Left ventricle myocardium inferior (tissue), 1 donor: ENCODE results near the gene KRT23. TPM values are rescaled to one million over a fixed set of nuclear protein-coding genes. Genes with fewer than 3 reads are reported as not detected.

Source experiments
- DNase-seq: peaks from one replicate; pipeline ENCODE4 v3.0.0-alpha.2; 2020
- H3K27ac ChIP-seq: fragments of 200-600 bp; replicated peaks from 2 replicates; pipeline ENCODE4 v1.8.0; 2021
- H3K27me3 ChIP-seq: fragments of 200-600 bp; 2 replicates; pipeline ENCODE4 v1.8.0; 2021; ENCODE audit warnings: low read depth
- H3K36me3 ChIP-seq: fragments of 200-600 bp; 2 replicates; pipeline ENCODE4 v1.8.0; 2021
- H3K4me1 ChIP-seq: fragments of 200-600 bp; 2 replicates; pipeline ENCODE4 v1.8.0; 2021
- H3K4me3 ChIP-seq: fragments of 200-600 bp; 2 replicates; pipeline ENCODE4 v1.8.0; 2021; ENCODE audit warnings: mild to moderate bottlenecking, moderate library complexity
- H3K9me3 ChIP-seq: fragments of 200-600 bp; replicated peaks from 2 replicates; pipeline ENCODE4 v1.8.0; 2021
- CTCF ChIP-seq: fragments of 200-600 bp; IDR thresholded peaks from 2 replicates; pipeline ENCODE4 v1.8.0; 2021; ENCODE audit warnings: antibody characterized with exemption, mild to moderate bottlenecking, borderline replicate concordance
- intact Hi-C: fragments of 100-400 bp; cut with micrococcal nuclease; formaldehyde crosslinking; loops from one replicate; pipeline ENCODE4 v1.11.0; 2022
- total RNA-seq: library from RNA; stranded (reverse); fragmentation: NEBNext Ultra II Directional; extraction: Animal tissue kit (Norgen Biotek cat#: 25700); gene quantifications from one replicate; pipeline ENCODE4 v1.2.1, GENCODE V29; 2021
- donor health status: DM: no; HTN: yes; CAD: no; lungs with severe emphysema.

KRT23 gene
- total RNA-seq, 1 donor from 2014 or later, result 0.33 TPM

- Histone ChIP-seq H3K27ac (no peak overlapping the region), H3K4me1 (no peaks in the 10 kb centered on the region), H3K27me3 (peaks cover 68% of the 10 kb centered on the region), H3K9me3 (no peaks in the 10 kb centered on the region), H3K36me3 (no peaks in the 10 kb centered on the region), H3K4me3 (no peak overlapping the region)
- DNase-seq, result no peak
- TF ChIP-seq CTCF, result no peak
- intact Hi-C loops, result no loop called here
Observed at GRCh38 chr17:40958086-40958953, 20.9 kb upstream of the KRT23 start.

- no peak for TF ChIP-seq CTCF
- Histone ChIP-seq H3K9me3 (no peaks in the 10 kb centered on the region), H3K27ac (no peak overlapping the region), H3K4me1 (no peaks in the 10 kb centered on the region), H3K27me3 (peaks cover 71% of the 10 kb centered on the region), H3K4me3 (no peak overlapping the region), H3K36me3 (no peaks in the 10 kb centered on the region)
- intact Hi-C loops, result no loop called here
- no peak for DNase-seq
Observed at GRCh38 chr17:40956401-40957254, 19.2 kb upstream of the KRT23 start.

GRCh38 chr17:40953881-40954280 is 16.4 kb upstream of the KRT23 start:
- intact Hi-C loops, result no loop called here
- Histone ChIP-seq H3K9me3 (no peaks in the 10 kb centered on the region), H3K4me1 (no peaks in the 10 kb centered on the region), H3K4me3 (no peak overlapping the region), H3K27ac (no peak overlapping the region), H3K36me3 (no peaks in the 10 kb centered on the region), H3K27me3 (peaks cover 79% of the 10 kb centered on the region)
- no peak for TF ChIP-seq CTCF
- no peak for DNase-seq

GRCh38 chr17:40952661-40953060 is 15.2 kb upstream of the KRT23 start:
- intact Hi-C loops, result no loop called here
- Histone ChIP-seq H3K27ac (no peak overlapping the region), H3K9me3 (no peaks in the 10 kb centered on the region), H3K36me3 (no peaks in the 10 kb centered on the region), H3K4me3 (no peak overlapping the region), H3K4me1 (no peaks in the 10 kb centered on the region), H3K27me3 (peaks cover 81% of the 10 kb centered on the region)
- no peak for DNase-seq
- TF ChIP-seq CTCF, result no peak

GRCh38 chr17:40952154-40952553 is 14.7 kb upstream of the KRT23 start:
- H3K9me3 ChIP-seq, result no peaks in the 10 kb centered on the region
- DNase-seq, result no peak
- intact Hi-C loops, result no loop called here
- H3K27me3 ChIP-seq, result peaks cover 87% of the 10 kb centered on the region
- H3K27ac ChIP-seq, result no peak overlapping the region
- H3K4me1 ChIP-seq, result no peaks in the 10 kb centered on the region
- no peak for TF ChIP-seq CTCF
- H3K4me3 ChIP-seq, result no peak overlapping the region
- no peaks in the 10 kb centered on the region for H3K36me3 ChIP-seq
